Measurements from ENCODE around the gene SRD5A1.

DNA sequence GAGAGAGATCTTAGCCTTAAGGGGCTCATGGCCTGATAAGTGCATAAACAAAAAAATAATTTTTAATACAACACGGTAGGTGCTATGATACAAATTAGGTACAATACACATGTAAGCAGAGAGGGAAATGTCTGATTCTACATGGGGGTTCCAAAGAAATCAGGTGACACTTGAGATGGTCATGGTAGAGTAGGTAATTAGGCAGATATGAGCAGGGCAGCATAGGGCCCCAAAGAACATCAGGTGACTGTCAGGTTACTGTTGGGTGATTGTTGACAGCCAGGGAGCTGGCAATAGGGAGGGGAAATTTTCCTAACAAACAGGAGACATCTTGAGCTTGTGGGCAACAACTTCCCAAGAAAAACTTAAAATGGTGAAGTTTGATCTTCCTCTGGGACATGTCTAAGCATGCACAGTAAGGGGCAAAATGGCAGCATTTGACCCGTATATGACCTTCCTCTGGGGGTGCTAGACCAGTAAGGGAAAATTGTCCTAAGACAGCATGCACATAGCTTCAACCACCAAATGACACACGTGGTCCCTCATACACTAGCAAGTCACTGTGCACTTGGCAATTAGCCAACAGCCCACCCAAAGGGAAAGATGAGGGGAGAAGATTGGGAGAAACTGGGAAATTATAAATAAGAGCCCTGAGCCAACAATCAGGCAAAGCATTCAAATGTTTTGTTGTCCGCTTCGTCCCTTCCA lies 42.7 kb downstream of the SRD5A1 start:
- TF ChIP-seq GATA2 (IDR thresholded peaks at IDR 0.05; ENCODE audit: low read depth, low read length) = no peak
- no peak for TF ChIP-seq GATA3 (IDR thresholded peaks at IDR 0.05; ENCODE audit: low read depth, low read length)

All from SH-SY5Y (cell line).